Stimulated activated CD8-positive, alpha-beta memory T cell treated with anti-CD3 and anti-CD28 coated beads, Interleukin-15, amount 100 ng/mL, for 4 hours (primary cell): ENCODE measurements around the gene CENPB.

Experiments used
- DNase-seq, 2 donors: peaks; one replicate each; pipeline ENCODE4 v3.0.0-alpha.2; 2020; ENCODE audit warnings: low read depth in 2 of 2

CENPB gene

GRCh38 chr20:3766422-3767109 is 20.0 kb downstream of the CENPB start:
- no peak for DNase-seq

GRCh38 chr20:3765171-3765882 is 21.2 kb downstream of the CENPB start:
- no peak for DNase-seq

- DNase-seq = no peak
Observed at GRCh38 chr20:3764659-3765058, 21.9 kb downstream of the CENPB start.

GRCh38 chr20:3763671-3764601 is 22.6 kb downstream of the CENPB start:
- no peak for DNase-seq

- DNase-seq = no peak
Observed at GRCh38 chr20:3760655-3761348, 25.7 kb downstream of the CENPB start.

GRCh38 chr20:3759884-3760283 is 26.7 kb downstream of the CENPB start:
- no peak for DNase-seq

- no peak for DNase-seq
Observed at GRCh38 chr20:3759316-3759823, 27.2 kb downstream of the CENPB start.

- no peak for DNase-seq
Observed at GRCh38 chr20:3758566-3758965, 28.0 kb downstream of the CENPB start.

- DNase-seq = no peak
Observed at GRCh38 chr20:3757268-3757667, 29.3 kb downstream of the CENPB start.

- no peak for DNase-seq
Observed at GRCh38 chr20:3755814-3756480, 30.6 kb downstream of the CENPB start.

- DNase-seq = no peak
Observed at GRCh38 chr20:3755269-3755668, 31.3 kb downstream of the CENPB start.

GRCh38 chr20:3754276-3754630 is 32.3 kb downstream of the CENPB start:
- DNase-seq = no peak

GRCh38 chr20:3753501-3754275 is 32.9 kb downstream of the CENPB start:
- no peak for DNase-seq

- DNase-seq = no peak
Observed at GRCh38 chr20:3753098-3753497, 33.4 kb downstream of the CENPB start.

- DNase-seq = no peak
Observed at GRCh38 chr20:3752386-3752759, 34.2 kb downstream of the CENPB start.

- DNase-seq = no peak
Observed at GRCh38 chr20:3751675-3752385, 34.7 kb downstream of the CENPB start.

GRCh38 chr20:3751305-3751674 is 35.2 kb downstream of the CENPB start:
- no peak for DNase-seq

GRCh38 chr20:3749689-3750531 is 36.6 kb downstream of the CENPB start:
- DNase-seq = no peak
